HG02642 (cell line): ENCODE data around the gene IRX4.
"Not testable (repeated sequence)": the region's sequence is repeated elsewhere in the genome, so short reads cannot be mapped to it uniquely, and the experiment has no call there.

Experiments
- ATAC-seq: cut with Tn5 transposase; IDR thresholded peaks from one replicate; pipeline ENCODE4 v1.9.1; 2021; ENCODE audit warnings: mild to moderate bottlenecking; ENCODE audit not compliant: unreplicated experiment, poor library complexity

Gene IRX4

GRCh38 chr5:1880377-1881025 is 2.2 kb downstream of the IRX4 start:
- no peak for ATAC-seq

- ATAC-seq: no peak
Measured at GRCh38 chr5:1879292-1880263, 3.1 kb downstream of the IRX4 start.

- ATAC-seq: no peak
Measured at GRCh38 chr5:1878050-1878849, 4.5 kb downstream of the IRX4 start.

GRCh38 chr5:1877103-1878049 is 5.3 kb downstream of the IRX4 start:
- no peak for ATAC-seq

- no peak for ATAC-seq
Measured at GRCh38 chr5:1876660-1877064, 6.1 kb downstream of the IRX4 start.

- no peak for ATAC-seq
Measured at GRCh38 chr5:1875843-1876659, 6.7 kb downstream of the IRX4 start.

GRCh38 chr5:1875281-1875842 is 7.4 kb downstream of the IRX4 start:
- ATAC-seq: no peak

- no peak for ATAC-seq
Measured at GRCh38 chr5:1874771-1875220, 7.9 kb downstream of the IRX4 start.

GRCh38 chr5:1874348-1874747 is 8.4 kb downstream of the IRX4 start:
- ATAC-seq: no peak

- no peak for ATAC-seq
Measured at GRCh38 chr5:1873243-1873959, 9.3 kb downstream of the IRX4 start.

- ATAC-seq: no peak
Measured at GRCh38 chr5:1871441-1871840, 11.3 kb downstream of the IRX4 start.

- ATAC-seq: not testable (repeated sequence)
Measured at GRCh38 chr5:1870435-1871272, 12.1 kb downstream of the IRX4 start.

- no peak for ATAC-seq
Measured at GRCh38 chr5:1868886-1869475, 13.7 kb downstream of the IRX4 start.

GRCh38 chr5:1867815-1868143 is 14.9 kb downstream of the IRX4 start:
- no peak for ATAC-seq

GRCh38 chr5:1867114-1867814 is 15.5 kb downstream of the IRX4 start:
- ATAC-seq: no peak

- no peak for ATAC-seq
Measured at GRCh38 chr5:1865948-1866347, 16.8 kb downstream of the IRX4 start.
